GM21526 (cell line): Measurements from ENCODE around the gene STK24.
"Not testable (repeated sequence)": the region's sequence is repeated elsewhere in the genome, so short reads cannot be mapped to it uniquely, and the experiment has no call there.

Experiments used
- ATAC-seq: cut with Tn5 transposase; IDR thresholded peaks from one replicate; pipeline ENCODE4 v1.9.1; 2021; ENCODE audit warnings: moderate library complexity; ENCODE audit not compliant: unreplicated experiment, low FRiP score

Gene STK24

GRCh38 chr13:98420554-98421175 is 156.2 kb downstream of the STK24 start:
- no peak for ATAC-seq

DNA sequence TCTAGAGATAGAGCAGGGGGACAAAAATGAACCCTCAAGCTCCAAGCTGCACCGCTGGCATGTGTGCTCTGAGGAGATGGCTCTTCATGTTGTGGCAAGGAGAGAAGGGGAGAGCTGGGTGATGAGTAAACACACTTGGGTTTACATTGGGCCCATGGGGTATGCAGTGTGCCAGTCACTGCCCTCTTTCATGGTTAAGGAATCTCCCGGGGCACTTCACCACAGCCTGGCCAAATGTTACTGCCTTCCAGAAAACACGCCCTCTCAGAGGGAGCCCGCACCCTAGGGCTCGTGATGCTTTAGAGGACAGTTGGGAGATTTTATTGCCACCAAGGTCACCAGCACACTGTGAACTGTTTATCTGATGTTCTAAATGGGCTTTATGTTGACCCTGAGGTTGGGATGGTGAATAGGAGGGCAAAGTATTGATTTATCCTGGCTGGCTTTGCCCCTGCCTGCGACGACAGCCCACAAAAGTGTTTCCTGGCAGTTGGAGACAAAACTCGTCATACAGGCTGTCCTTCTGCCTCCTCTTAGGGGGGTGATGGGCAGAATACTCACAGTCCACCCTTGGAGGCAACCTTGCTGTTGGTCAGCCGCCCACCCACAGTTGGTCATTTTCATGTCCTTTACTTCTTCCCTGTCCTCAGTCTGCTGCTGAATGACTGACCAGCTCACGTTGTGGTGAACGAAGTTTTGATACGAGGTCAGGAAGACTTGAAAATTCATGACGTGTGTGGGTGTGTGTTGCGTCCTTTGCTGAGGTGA is 156.9 kb downstream of the STK24 start:
- no peak for ATAC-seq

DNA sequence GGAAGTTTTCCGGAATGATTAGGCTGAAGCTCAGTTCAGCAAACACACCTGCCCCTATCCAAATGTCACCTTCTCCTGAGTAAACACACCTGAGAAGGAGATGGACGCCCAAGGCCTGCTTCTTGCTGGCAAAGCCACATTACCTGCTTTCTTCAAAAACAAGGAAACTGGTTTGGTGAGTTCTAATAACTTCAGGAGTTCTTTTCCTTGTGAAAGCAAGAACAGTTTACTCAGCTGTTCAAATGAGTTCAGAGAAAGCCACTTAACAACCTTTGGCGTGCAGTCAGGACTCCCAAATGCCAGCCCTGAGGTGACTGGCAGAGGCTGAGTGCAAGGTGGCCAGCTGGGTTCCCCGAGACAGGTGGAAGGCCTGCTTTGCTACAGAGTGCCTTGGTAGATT is 160.5 kb downstream of the STK24 start:
- no peak for ATAC-seq

- no peak for ATAC-seq
Observed at GRCh38 chr13:98415326-98416070, 161.4 kb downstream of the STK24 start.

DNA sequence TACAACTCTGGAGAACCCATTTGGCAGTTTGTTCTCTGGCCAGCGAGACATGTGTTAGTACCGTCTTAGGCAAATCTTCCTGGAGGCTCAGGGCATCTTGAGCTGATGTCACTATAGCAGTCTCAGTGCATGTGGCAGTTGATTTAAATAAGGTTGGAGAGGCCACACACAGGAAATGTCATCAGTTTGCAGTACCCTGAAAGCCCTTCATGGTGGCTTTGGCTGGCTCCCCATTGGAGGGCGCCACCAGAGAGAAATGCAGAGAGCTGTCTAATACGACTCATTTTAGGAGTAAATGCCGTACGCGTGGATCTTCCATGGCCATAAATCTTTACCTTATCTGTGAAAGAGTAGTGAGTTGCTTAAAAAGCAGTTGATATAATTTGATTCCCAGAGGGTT is 163.1 kb downstream of the STK24 start:
- no peak for ATAC-seq

- not testable (repeated sequence) for ATAC-seq
Observed at GRCh38 chr13:98413278-98413677, 163.6 kb downstream of the STK24 start.

GRCh38 chr13:98411617-98412265 is 165.2 kb downstream of the STK24 start:
- no peak for ATAC-seq

- ATAC-seq, result no peak
Observed at GRCh38 chr13:98411013-98411412, 165.9 kb downstream of the STK24 start.

DNA sequence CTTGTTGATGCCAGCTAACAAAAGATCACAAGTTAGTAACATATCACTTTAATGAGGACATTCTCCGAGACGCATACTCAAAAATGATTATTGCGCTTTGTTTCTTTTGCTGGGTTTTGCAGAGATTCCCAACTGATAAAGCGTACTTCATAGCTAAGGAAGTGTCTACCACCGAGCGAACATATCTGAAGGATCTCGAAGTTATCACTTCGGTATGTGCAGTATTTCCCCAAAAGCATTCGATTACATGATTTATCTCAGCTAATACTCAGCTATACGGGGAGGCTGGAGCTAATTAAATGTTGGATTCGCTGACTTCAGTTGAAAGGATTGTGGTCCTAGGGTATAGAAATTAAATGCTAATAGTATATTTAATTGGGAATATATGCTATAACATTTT is 166.3 kb downstream of the STK24 start:
- no peak for ATAC-seq

DNA sequence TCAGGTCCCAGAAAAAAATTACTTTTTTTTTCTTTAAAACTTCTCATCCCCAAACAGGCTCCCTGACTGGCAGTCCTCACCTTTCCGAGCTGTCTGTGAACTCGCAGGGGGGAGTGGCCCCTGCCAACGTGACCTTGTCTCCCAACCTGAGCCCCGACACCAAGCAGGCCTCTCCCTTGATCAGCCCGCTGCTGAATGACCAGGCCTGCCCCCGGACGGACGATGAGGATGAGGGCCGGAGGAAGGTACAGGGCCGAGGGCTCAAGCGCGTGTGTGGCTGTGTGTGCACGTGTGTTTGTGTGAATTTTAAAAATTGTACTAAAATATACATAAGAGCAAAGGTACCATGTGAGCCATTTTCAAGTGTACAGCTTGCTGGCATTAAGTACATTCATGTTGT is 167.6 kb downstream of the STK24 start:
- no peak for ATAC-seq

DNA sequence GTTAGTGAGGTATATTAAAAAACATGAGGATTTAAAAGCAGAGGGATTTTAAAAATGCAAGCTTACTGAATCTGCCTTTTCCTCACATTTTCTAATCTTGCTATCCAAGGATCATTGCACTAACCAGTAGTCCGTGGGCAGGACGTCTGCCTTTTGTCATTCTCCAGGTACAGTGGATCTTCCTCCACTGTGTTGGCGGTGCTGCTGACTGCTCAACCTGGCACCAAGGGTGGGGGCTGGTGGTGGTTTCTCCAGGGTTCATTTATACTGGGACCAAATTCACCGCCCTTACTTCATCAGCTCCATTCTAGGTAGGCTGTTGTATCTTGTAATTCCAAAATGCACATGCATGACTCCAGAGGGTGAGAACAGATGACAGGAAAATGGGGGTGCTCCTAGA is 169.3 kb downstream of the STK24 start:
- no peak for ATAC-seq

- no peak for ATAC-seq
Observed at GRCh38 chr13:98406971-98407370, 169.9 kb downstream of the STK24 start.

GRCh38 chr13:98406427-98406826 is 170.5 kb downstream of the STK24 start:
- no peak for ATAC-seq

DNA sequence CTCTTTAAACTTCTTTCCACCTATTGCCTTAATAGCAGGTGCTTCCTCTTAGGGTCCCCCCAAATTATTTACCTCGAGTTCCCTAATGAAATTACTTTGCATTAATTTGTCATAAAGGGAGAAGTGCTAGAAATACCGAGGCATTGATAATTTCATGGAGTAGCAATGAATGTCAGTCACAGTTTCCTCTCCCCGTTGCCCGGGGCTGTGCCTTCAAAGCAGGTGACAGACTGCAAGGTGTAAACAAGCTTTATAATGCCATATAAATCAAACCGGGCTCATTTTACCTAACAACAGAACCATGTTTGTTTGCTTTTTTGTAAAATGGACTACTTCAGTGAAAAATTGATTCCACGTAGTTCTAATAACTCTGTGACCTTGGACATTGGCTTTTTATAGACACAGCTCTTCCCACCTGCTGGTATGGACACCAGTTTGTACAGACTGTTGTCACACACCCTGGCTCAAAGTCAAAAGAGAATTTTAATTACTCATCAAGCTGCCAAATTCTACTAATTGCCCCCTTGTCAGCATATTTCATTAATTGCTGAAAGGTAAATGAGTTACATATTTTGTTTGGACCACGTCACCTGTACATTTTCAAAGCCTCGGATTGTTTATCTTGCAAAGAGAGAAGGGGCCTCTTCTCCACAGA is 171.1 kb downstream of the STK24 start:
- no peak for ATAC-seq

- ATAC-seq, result no peak
Observed at GRCh38 chr13:98405107-98405571, 171.8 kb downstream of the STK24 start.

DNA sequence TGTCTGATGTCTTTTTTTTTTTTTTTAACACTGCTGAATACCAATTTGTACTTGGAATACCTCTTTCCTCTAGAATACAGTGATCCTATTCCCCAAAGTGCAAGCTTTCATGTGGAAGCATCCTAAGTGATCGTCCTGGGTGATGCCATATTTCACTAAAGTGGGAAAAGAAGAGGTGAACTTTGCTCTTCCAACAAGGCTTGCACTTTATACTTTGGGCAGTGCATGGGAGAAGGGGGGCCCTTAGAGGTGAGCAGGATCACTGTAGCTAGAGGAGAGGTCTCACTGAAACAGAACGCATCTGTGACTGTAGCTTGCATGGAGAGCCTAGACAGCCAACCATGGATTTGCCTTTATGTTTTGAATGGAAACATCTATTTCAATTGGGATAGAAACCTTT is 173.8 kb downstream of the STK24 start:
- ATAC-seq, result no peak

GRCh38 chr13:98401934-98402333 is 175.0 kb downstream of the STK24 start:
- ATAC-seq, result no peak

DNA sequence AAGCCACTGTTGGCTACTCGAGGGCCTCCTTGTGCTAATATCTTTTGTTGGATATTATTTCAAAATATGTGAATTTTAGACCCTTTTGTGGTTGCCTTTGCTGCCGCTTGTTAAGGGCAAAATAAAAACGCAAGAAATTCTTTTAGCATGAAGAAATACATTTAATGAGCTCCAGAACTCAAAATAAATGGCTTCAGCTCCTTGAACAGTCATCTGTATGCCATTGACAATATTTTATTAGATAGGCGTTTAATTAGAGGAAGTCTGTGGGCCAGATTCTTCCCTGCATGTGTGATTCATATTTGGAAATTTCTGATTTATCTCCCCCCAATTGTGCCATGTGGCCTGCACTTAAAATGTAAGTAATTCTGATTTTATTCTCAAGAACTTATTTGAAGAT is 177.2 kb downstream of the STK24 start:
- no peak for ATAC-seq

- ATAC-seq, result no peak
Observed at GRCh38 chr13:98398581-98398980, 178.3 kb downstream of the STK24 start.

DNA sequence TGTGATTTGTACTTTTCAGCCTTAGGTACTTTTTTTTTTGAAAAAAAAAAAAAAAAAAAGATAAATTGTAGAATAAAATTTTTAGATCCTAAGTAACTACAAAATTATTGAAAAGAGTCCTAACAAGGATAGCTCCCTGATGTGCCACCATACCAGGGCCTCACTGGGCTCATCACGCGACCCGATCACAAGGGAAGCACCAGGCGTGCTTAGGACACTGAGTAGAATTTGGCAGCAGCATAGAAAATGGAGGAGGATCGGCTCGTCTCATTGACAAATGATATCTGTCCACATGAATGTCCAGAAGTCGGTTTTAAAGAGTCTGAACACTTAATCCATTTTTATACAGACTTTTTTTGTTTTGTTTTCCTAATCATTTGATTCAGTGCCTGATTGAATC is 179.0 kb downstream of the STK24 start:
- no peak for ATAC-seq

GRCh38 chr13:98397221-98397620 is 179.7 kb downstream of the STK24 start:
- no peak for ATAC-seq
